Activated CD4-positive, alpha-beta T cell treated with anti-CD3 and anti-CD28 coated beads, Interleukin-2, amount 50 U/mL, for 4 hours (primary cell): Measurements from ENCODE around the gene ZNF467.

Source experiments
- DNase-seq, 2 experiments: peaks; one replicate each; pipeline ENCODE4 v3.0.0-alpha.2; 2020

The ZNF467 gene

GRCh38 chr7:149804106-149804505 is 30.7 kb upstream of the ZNF467 start:
- no peak for DNase-seq

DNA sequence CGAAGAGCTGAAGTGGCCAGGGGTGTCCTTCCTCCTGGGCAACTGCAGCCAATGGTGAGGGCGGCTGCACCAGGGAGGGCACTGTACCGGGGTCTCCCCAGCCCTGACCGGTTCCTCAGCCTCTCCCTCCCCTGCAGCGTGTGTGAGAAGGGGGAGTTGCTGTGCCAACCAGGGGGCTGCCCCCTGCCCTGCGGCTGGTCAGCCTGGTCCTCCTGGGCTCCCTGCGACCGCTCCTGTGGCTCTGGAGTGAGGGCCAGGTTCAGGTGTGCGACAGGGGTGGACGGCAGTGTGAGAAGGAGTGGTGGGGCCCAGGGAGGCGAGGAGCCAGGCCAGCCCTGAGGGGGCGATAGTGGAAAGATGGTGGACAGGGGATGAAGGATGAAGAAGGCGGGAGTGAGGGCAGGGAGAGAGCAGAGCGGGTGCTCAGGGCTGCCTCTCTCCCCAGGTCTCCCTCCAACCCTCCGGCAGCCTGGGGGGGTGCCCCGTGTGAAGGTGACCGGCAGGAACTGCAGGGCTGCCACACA is 30.2 kb upstream of the ZNF467 start:
- no peak for DNase-seq

DNA sequence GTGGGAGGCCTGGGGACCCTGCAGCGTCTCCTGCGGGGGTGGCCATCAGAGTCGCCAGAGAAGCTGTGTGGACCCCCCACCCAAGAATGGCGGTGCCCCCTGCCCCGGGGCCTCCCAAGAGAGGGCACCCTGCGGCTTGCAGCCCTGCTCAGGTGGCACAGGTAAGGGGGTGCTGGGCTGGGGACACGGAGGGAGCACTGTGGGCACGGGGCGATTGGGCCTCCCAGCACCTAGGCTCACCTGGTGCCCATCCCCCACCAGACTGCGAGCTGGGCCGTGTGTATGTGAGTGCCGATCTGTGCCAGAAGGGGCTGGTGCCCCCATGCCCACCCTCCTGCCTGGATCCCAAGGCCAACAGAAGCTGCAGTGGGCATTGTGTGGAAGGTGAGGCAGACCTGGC is 29.6 kb upstream of the ZNF467 start:
- DNase-seq: no peak

DNA sequence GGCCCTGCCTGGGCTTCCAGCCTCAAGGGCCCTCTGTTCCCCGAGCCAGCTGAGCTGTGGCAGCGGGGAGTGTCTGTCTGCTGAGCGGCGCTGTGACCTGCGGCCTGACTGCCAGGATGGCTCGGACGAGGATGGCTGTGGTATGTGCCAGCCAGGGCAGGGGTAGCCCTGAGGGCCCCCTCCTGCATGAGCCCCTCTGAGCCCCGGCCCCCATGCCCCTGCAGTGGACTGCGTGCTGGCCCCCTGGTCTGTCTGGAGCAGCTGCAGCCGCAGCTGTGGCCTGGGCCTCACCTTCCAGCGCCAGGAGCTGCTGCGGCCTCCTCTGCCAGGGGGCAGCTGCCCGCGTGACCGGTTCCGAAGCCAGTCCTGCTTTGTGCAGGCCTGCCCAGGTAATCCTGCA is 28.4 kb upstream of the ZNF467 start:
- DNase-seq: no peak

DNA sequence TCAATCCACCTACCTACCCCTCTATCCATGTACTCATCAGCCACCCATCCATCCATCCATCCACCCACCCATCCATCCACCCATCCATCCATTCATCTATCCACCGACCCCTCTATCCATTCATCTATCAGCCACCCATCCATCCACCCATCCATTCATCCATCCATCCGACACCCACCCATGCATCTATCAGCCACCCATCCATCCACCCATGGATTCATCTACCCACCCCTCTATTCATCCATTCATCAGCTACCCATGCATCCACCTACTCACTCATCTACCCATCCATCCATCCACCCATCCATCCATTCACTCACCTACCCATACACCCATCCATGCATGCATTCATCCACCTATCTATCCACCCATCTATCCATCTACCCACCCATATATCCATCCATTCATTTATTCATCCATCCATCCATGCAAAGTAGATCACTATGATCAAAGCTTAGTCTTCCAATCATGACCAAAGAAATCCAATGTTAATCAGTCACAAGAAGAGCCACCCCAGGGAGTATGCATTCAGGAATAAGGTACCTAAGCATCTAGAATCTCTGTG is 27.7 kb upstream of the ZNF467 start:
- DNase-seq: no peak

DNA sequence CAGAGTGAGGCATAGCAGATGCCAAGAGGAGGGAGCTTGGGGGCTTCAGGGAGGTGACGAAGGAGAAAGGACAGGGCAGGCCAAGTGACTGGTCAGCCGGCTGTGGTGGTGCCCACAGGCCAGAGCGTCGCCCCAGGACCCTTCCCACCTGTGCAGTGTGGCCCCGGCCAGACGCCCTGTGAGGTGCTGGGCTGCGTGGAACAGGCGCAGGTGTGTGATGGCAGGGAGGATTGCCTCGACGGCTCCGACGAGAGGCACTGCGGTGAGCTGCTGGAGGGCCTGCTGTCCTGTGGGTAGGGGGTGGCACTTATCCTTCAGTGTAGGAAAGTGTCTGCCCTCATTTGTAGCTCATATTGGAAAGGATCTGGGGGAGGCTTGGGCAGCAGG is 26.8 kb upstream of the ZNF467 start:
- DNase-seq: no peak

DNA sequence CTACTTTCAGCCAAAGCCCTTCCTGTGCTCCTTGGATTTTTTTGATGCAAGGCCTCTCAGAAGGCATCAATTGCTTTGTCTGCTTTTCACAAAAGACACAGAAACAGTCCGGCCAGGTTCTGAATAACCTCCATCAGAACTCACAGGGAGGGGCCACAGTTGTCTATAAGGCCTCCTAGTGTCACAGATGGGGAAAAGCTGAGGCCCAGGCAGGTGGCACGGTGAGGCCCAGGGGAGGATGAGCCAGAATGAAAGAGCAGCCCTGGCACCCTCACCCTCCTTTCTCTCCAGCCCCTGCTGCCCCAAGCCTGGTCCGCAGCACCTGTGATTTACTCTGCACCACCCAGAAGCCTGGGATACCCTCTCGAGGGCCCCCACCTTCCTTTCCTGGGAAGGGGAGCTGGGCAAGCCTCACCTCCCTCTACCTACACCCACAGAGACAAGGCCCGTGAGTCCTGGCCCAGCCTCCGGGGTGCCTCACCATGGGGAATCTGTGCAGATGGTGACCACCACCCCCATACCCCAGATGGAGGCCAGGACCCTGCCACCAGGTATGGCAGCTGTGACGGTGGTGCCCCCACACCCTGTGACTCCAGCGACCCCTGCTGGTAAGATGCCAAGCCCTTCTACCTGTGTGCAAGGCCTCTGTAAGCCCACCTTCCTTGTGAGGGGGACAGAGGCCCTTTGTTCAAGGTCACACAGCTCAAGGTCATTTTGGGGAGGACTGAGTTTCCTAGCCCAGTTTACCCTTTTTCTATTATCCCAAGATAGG is 26.2 kb upstream of the ZNF467 start:
- peak; percentile 55 to 58 for DNase-seq

DNA sequence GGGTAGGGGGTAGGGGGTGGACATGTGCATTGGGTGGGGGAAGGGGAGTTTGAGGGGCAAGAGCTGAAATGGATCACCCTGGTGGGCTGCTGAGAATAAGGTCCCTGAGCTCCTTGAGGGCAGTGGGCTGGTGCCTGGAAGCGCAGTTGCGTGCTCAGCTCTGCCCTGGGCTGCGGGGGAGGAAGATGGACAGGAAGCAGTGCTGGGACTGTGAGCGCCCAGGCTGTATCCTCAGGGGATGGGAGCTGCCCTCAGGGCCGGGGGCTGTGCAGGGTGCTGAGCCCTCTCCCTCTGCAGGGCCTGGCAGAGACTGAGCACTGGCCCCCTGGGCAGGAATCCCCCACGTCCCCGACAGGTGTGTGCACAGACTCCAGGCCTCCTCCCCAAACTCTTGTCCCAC is 24.4 kb upstream of the ZNF467 start:
- DNase-seq: no peak

DNA sequence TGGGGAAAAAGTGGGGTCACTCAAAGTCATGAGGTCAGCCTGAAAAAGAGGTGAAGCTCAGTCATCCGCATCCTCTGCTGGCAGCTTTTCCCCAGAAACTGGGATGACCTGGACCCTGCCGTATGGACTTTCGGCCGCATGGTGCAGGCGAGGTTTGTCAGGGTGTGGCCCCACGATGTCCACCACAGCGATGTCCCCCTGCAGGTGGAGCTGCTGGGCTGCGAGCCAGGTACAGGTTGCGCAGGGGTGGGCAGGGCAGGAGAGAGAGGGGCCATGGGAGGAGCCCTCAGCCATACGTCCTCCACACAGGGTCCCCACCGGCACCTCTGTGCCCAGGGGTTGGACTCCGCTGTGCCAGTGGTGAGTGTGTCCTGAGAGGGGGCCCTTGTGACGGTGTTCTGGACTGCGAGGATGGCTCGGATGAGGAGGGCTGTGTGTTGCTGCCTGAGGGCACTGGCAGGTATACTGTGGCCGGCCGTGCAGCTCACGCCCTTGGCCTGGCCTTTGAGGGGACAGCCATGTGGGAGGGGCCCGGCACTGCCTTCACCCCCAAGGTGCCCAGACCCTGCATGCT is 23.0 kb upstream of the ZNF467 start:
- DNase-seq: no peak

- no peak for DNase-seq
These were observed 21.7 kb upstream of the ZNF467 start for GRCh38 chr7:149795126-149795525.

DNA sequence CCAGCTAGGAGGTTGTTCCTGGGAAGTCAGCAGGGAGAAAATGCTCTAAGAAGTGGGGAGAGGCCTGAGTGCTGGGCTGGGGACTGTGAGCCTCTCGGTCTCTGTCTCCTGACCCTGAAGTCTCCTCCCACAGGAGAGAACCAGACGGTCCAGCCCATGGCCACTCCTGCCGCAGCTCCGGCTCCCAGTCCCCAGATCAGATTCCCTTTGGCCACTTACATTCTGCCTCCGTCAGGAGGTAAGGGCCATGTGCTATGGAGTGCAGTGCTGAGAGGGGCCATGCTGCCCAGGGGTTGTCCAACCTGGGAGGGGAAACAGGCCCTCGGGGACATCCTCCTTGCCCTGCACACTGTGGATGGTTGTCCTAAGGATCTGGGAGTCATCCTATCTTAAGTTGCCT is 21.3 kb upstream of the ZNF467 start:
- no peak for DNase-seq

DNA sequence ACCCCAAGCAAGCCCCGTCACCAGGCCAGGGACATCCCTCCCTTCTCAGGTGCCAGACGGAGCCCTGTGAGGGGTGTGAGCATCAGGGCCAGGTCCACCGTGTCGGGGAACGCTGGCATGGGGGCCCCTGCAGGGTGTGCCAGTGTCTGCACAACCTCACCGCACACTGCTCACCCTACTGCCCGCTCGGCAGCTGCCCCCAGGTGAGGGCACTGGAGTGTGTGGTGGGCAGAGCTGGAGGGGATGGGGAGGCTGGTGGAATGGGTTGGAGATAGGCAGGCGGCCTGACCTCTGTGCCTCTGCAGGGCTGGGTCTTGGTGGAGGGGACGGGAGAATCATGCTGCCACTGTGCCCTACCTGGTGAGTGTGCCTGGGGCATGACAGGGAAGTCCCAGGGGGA is 19.9 kb upstream of the ZNF467 start:
- no peak for DNase-seq

DNA sequence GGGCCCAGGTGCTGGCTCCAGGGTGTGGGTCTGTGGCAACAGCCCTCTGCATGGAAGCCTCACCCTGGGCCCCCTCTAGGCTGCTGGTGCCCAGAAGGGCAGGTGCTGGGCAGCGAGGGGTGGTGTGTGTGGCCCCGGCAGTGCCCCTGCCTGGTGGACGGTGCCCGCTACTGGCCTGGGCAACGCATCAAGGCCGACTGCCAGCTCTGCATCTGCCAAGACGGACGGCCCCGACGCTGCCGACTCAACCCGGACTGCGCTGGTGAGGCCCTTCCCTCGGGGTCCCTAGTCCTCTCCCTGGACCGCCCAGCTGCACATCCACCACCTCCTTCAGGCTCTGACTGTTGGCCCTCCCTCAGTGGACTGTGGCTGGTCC is 18.8 kb upstream of the ZNF467 start:
- no peak for DNase-seq

GRCh38 chr7:149791411-149792219 is 18.2 kb upstream of the ZNF467 start:
- DNase-seq: no peak

DNA sequence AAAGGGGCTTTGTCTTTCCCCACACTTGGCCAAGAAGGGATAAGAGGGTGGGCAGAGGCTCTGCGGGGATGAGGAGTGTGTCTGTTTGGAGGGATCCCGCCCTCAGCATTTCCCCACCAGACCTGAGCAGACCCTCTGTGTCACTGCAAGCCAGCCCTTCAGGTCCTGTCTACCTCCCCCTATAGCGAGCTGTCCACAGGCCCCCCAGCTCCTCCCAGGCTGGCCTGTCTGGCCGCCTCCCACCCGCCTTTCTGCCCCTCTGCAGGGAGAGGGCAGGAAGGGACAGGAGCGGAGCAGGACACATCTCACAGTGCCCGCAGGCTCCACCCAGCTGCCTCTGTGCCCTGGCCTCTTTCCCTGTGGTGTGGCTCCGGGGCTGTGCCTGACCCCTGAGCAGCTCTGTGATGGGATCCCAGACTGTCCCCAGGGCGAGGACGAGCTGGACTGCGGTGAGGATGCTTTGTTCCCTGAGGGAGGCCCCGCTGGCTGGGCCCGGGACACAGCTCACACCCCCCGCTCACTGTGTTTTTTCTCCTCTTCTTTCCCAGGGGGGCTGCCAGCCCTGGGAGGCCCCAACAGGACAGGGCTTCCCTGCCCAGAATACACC is 17.5 kb upstream of the ZNF467 start:
- DNase-seq: no peak

DNA sequence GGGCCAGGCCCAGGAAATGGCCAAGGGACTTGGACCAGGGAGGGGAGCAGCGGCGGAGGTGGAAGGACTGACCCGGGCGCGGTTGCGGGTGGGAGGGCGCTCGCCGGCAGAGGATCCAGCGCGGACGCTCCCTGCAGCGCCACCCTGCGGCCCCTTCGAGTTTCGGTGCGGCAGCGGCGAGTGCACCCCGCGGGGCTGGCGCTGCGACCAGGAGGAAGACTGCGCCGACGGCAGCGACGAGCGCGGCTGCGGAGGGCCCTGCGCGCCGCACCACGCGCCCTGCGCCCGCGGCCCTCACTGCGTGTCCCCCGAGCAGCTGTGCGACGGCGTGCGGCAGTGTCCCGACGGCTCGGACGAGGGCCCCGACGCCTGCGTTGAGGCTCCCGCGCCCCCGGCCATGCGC is 16.8 kb upstream of the ZNF467 start:
- peak in 1 of 2 experiments; percentile 12 for DNase-seq

DNA sequence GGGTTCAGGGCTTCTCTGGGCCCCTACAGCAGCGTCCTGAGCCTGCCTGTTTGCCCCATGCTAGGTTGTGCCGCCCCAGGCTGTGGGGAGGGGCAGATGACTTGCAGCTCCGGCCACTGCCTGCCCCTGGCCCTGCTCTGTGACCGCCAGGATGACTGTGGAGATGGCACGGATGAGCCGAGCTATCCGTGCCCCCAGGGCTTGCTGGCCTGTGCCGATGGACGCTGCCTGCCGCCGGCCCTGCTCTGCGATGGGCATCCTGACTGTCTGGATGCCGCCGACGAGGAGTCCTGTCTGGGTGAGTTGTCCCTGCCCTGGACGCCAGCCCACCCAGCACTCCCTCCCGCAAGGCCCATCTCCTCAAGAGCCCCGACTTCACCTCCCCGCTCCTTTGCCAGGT is 15.7 kb upstream of the ZNF467 start:
- DNase-seq: no peak

GRCh38 chr7:149788300-149788851 is 15.0 kb upstream of the ZNF467 start:
- no peak for DNase-seq

- DNase-seq: no peak
These were observed 14.3 kb upstream of the ZNF467 start for GRCh38 chr7:149787428-149788299.

- DNase-seq: no peak
These were observed 12.6 kb upstream of the ZNF467 start for GRCh38 chr7:149785983-149786382.

- DNase-seq: no peak
These were observed 12.0 kb upstream of the ZNF467 start for GRCh38 chr7:149785402-149785801.

DNA sequence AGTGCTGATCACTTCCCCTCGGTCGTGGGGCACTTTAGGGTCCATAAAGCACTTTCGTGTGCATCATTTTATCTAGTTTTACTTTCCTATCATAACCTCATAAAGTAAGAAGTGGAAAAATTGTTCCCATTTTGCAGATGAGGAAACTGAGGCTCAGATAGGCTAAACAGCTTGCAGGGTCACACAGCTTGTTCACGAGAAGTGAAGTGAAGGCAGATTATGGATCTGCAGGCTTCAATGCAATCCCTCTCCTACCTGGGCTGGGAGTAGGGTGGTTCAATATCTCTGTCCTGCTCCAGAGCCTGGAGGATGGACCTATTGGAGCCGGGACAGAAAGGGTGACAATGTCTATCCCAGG is 10.8 kb upstream of the ZNF467 start:
- no peak for DNase-seq
